Motor neuron (in vitro differentiated cells): ENCODE data around the gene TSPO. TPM values are rescaled to one million over a fixed set of nuclear protein-coding genes. Genes with fewer than 3 reads are reported as not detected.

Experiments
- total RNA-seq, 8 experiments: library from RNA; unstranded; fragments of 300-600 nt; gene quantifications; 2 replicates each; pipeline versions ENCODE4 v1.2.3 to v1.2.4, GENCODE V29; 2022

TSPO gene
- total RNA-seq, 8 experiments from 2014 or later: 1.00 to 336 (median 25.8) TPM

Other genes with a start within 250 kb of the TSPO start
- gene PACSIN2, start 136.4 kb upstream of the TSPO start, total RNA-seq: 10 to 100 TPM; 23.1 to 61.2 (median 39.0) TPM
- gene TTLL1, start 62.2 kb upstream of the TSPO start, total RNA-seq: 10 to 100 TPM in 5 of 8 experiments, 1 to 10 TPM in 3; 5.1 to 34.1 (median 15.6) TPM
- 1 to 10 TPM in 4 of 8 experiments, under 1 TPM in 4; 0.32 to 3.0 (median 0.99) TPM for gene BIK, start 40.8 kb upstream of the TSPO start, total RNA-seq
- gene MCAT, start 8.2 kb upstream of the TSPO start, total RNA-seq: 10 to 100 TPM; 10.8 to 20.7 (median 16.0) TPM
- 10 to 100 TPM; 12.3 to 68.1 (median 14.8) TPM for gene TTLL12, start 35.6 kb downstream of the TSPO start, total RNA-seq
- gene SCUBE1, start 191.8 kb downstream of the TSPO start, total RNA-seq: 10 to 100 TPM in 1 of 8 experiments, 1 to 10 TPM in 4, under 1 TPM in 3; 0.09 to 16.9 (median 1.8) TPM